MM.1S (cell line): ENCODE results near the gene ZBTB34.
"Not testable (repeated sequence)": the region's sequence is repeated elsewhere in the genome, so short reads cannot be mapped to it uniquely, and the experiment has no call there.

Experiments
- DNase-seq: peaks from one replicate; pipeline ENCODE4 v3.0.0-alpha.2; 2015
- H2AFZ ChIP-seq: fragments of 300-600 bp; sonication (generic); 2 replicates; pipeline ENCODE4 v1.6.0; 2016; ENCODE audit warnings: antibody characterized with exemption, low read length
- H3F3A ChIP-seq: fragments of 300-600 bp; sonication (generic); 2 replicates; pipeline ENCODE4 v1.6.1; 2016; ENCODE audit warnings: mild to moderate bottlenecking, antibody characterized with exemption, low read length, moderate library complexity, mixed read lengths; ENCODE audit not compliant: insufficient read depth
- H3K27ac ChIP-seq: fragments of 300-600 bp; sonication (generic); 2 replicates; pipeline ENCODE4 v1.5.1; 2016; ENCODE audit warnings: mild to moderate bottlenecking, low read length
- H3K27me3 ChIP-seq: fragments of 300-600 bp; sonication (generic); replicated peaks from 2 replicates; pipeline ENCODE4 v1.6.0; 2016; ENCODE audit warnings: low read length; ENCODE audit not compliant: insufficient read depth
- H3K36me3 ChIP-seq: fragments of 300-600 bp; sonication (generic); replicated peaks from 2 replicates; pipeline ENCODE4 v1.6.1; 2016; ENCODE audit warnings: mild to moderate bottlenecking, low read length, mixed read lengths; ENCODE audit not compliant: insufficient read depth
- H3K4me1 ChIP-seq: fragments of 300-600 bp; sonication (generic); 2 replicates; pipeline ENCODE4 v1.6.1; 2016; ENCODE audit warnings: low read length, mixed read lengths
- H3K4me2 ChIP-seq: fragments of 300-600 bp; sonication (generic); 2 replicates; pipeline ENCODE4 v1.6.0; 2016; ENCODE audit warnings: low read depth, low read length
- H3K4me3 ChIP-seq: fragments of 300-600 bp; sonication (generic); 2 replicates; pipeline ENCODE4 v1.5.1; 2016; ENCODE audit warnings: low read length, mixed read lengths
- H3K79me2 ChIP-seq: fragments of 300-600 bp; sonication (generic); 2 replicates; pipeline ENCODE4 v1.6.1; 2016; ENCODE audit warnings: mixed run types, low read length, mixed read lengths
- H3K9ac ChIP-seq: fragments of 300-600 bp; sonication (generic); 2 replicates; pipeline ENCODE4 v1.6.1; 2016; ENCODE audit warnings: low read length, mixed read lengths
- H3K9me2 ChIP-seq: fragments of 300-600 bp; sonication (generic); replicated peaks from 2 replicates; pipeline ENCODE4 v1.6.1; 2016; ENCODE audit warnings: mild to moderate bottlenecking, low read length, mixed read lengths; ENCODE audit not compliant: insufficient read depth
- H3K9me3 ChIP-seq: fragments of 300-600 bp; sonication (generic); replicated peaks from 2 replicates; pipeline ENCODE4 v1.6.1; 2016; ENCODE audit warnings: mild to moderate bottlenecking, low read length, mixed read lengths; ENCODE audit not compliant: insufficient read depth
- H4K20me1 ChIP-seq: fragments of 300-600 bp; sonication (generic); 2 replicates; pipeline ENCODE4 v1.6.1; 2016; ENCODE audit warnings: mild to moderate bottlenecking, low read length, moderate library complexity, mixed read lengths; ENCODE audit not compliant: insufficient read depth
- CTCF ChIP-seq: fragments of 300-600 bp; sonication (generic); IDR thresholded peaks from 2 replicates; pipeline ENCODE4 v1.5.1; 2016; ENCODE audit warnings: antibody characterized with exemption, low read length, mixed read lengths
- EZH2 ChIP-seq: fragments of 300-600 bp; sonication (generic); optimal IDR thresholded peaks from 2 replicates; pipeline ENCODE3; 2017; ENCODE audit warnings: low read depth, mild to moderate bottlenecking, antibody characterized with exemption, low read length, mixed read lengths
- EZH2phosphoT487 ChIP-seq: fragments of 300-600 bp; sonication (generic); IDR thresholded peaks from 2 replicates; pipeline ENCODE4 v1.6.1; 2018; ENCODE audit warnings: antibody characterized with exemption, low read length

The ZBTB34 gene

GRCh38 chr9:126822873-126823272 lies 37.6 kb upstream of the ZBTB34 start:
- no peak overlapping the region for H3K4me2 ChIP-seq
- H3K4me3 ChIP-seq: no peak overlapping the region
- no peak for TF ChIP-seq CTCF
- TF ChIP-seq EZH2phosphoT487: no peak
- no peak for TF ChIP-seq EZH2
- H3F3A ChIP-seq: no peaks in the 10 kb centered on the region
- H3K9me2 ChIP-seq: no peaks in the 10 kb centered on the region
- H3K27me3 ChIP-seq: no peaks in the 10 kb centered on the region
- no peaks in the 10 kb centered on the region for H3K9me3 ChIP-seq
- H4K20me1 ChIP-seq: 0 out of 2 replicates have a peak, but pooled peaks cover 4% of the 10 kb centered on the region
- no peak overlapping the region for H3K9ac ChIP-seq
- H2AFZ ChIP-seq: no peak overlapping the region
- DNase-seq: no peak
- no peaks in the 10 kb centered on the region for H3K4me1 ChIP-seq
- peaks cover 14% of the 10 kb centered on the region for H3K36me3 ChIP-seq
- H3K79me2 ChIP-seq: peaks cover 70% of the 10 kb centered on the region
- no peak overlapping the region for H3K27ac ChIP-seq

GRCh38 chr9:126824052-126824451 lies 36.4 kb upstream of the ZBTB34 start:
- not testable (repeated sequence) for H3F3A ChIP-seq, H3K27me3 ChIP-seq, H2AFZ ChIP-seq, DNase-seq, H3K27ac ChIP-seq, H3K4me1 ChIP-seq, H3K9me3 ChIP-seq, H4K20me1 ChIP-seq, H3K4me3 ChIP-seq, H3K36me3 ChIP-seq, H3K4me2 ChIP-seq, H3K9me2 ChIP-seq, H3K9ac ChIP-seq
- peaks cover 63% of the 10 kb centered on the region for H3K79me2 ChIP-seq

- H3F3A ChIP-seq: no peaks in the 10 kb centered on the region
- no peak overlapping the region for H2AFZ ChIP-seq
- no peak overlapping the region for H3K4me2 ChIP-seq
- no peaks in the 10 kb centered on the region for H3K4me1 ChIP-seq
- no peak overlapping the region for H3K27ac ChIP-seq
- H3K79me2 ChIP-seq: peaks cover 57% of the 10 kb centered on the region
- no peak for DNase-seq
- no peak for TF ChIP-seq EZH2
- TF ChIP-seq EZH2phosphoT487: no peak
- no peak for TF ChIP-seq CTCF
- no peak overlapping the region for H3K9ac ChIP-seq
- no peaks in the 10 kb centered on the region for H3K9me3 ChIP-seq
- no peak overlapping the region for H3K4me3 ChIP-seq
- no peaks in the 10 kb centered on the region for H3K36me3 ChIP-seq
- no peaks in the 10 kb centered on the region for H4K20me1 ChIP-seq
- no peaks in the 10 kb centered on the region for H3K27me3 ChIP-seq
- no peaks in the 10 kb centered on the region for H3K9me2 ChIP-seq
Measured at GRCh38 chr9:126827227-126827626, 33.2 kb upstream of the ZBTB34 start.

- H3K79me2 ChIP-seq: peaks cover 64% of the 10 kb centered on the region
Measured at GRCh38 chr9:126829035-126829434, 31.4 kb upstream of the ZBTB34 start.

More at GRCh38 chr9:126829035-126829434, 31.4 kb upstream of the ZBTB34 start:
- no peaks in the 10 kb centered on the region for H3K9me2 ChIP-seq
- H3K4me2 ChIP-seq: no peak overlapping the region
- no peak overlapping the region for H3K9ac ChIP-seq
- no peaks in the 10 kb centered on the region for H4K20me1 ChIP-seq
- DNase-seq: no peak
- no peak overlapping the region for H2AFZ ChIP-seq
- H3K4me3 ChIP-seq: no peak overlapping the region
- H3K9me3 ChIP-seq: no peaks in the 10 kb centered on the region
- TF ChIP-seq CTCF (no peak), EZH2 (no peak), EZH2phosphoT487 (no peak)
- no peak overlapping the region for H3K27ac ChIP-seq
- no peaks in the 10 kb centered on the region; the same call in 1 of the 2 replicates for H3K36me3 ChIP-seq
- H3K4me1 ChIP-seq: no peaks in the 10 kb centered on the region
- H3K27me3 ChIP-seq: no peaks in the 10 kb centered on the region
- H3F3A ChIP-seq: no peaks in the 10 kb centered on the region
